Endothelial cell of umbilical vein (primary cell): ENCODE data around the gene DGKB. TPM values are rescaled to one million over a fixed set of nuclear protein-coding genes. Genes with fewer than 3 reads are reported as not detected.

Experiments used
- BruUV-seq: library from RNA; stranded (reverse); fragments of 400-500 nt; replicated peaks from 2 replicates; lab custom pipeline; 2021; lab: Mats Ljungman, UMichigan
- CTCF ChIA-PET: fragments of 300-600, 350-600 bp; sonication (Branson Sonifier 250); formaldehyde crosslinking; loops from one replicate; lab custom pipeline; 2021; ENCODE audit warnings: antibody characterized with exemption, inconsistent platforms; lab: Charles Lee
- POLR2A ChIA-PET: fragments of 300-600, 350-600 bp; sonication (Branson Sonifier 250); formaldehyde crosslinking; loops from one replicate; lab custom pipeline; 2021; ENCODE audit warnings: antibody characterized with exemption, inconsistent platforms; lab: Charles Lee
- DNase-seq: peaks from one replicate; pipeline ENCODE4 v3.0.0-alpha.2; 2011; ENCODE audit warnings: low read depth, low spot score
- FAIRE-seq: peaks from 2 replicates; lab custom pipeline; 2011; peaks lifted over from hg19 to GRCh38; lab: Jason Lieb, UNC
- H2AFZ ChIP-seq: 2 replicates; pipeline ENCODE4 v1.6.0; 2012; ENCODE audit warnings: low read depth, low read length, control low read depth, inconsistent platforms
- H3K27ac ChIP-seq: 2 replicates; pipeline ENCODE4 v1.5.1; 2011; ENCODE audit warnings: low read depth, mild to moderate bottlenecking, control low read depth, low read length, moderate library complexity; ENCODE audit not compliant: insufficient read depth
- H3K27me3 ChIP-seq, 2 experiments: 2 replicates each; pipeline versions ENCODE4 v1.6.0 to v1.6.1; 2011; ENCODE audit warnings: low read length in 2 of 2, mixed read lengths in 1 of 2; ENCODE audit not compliant: control insufficient read depth in 2 of 2, insufficient read depth in 2 of 2
- H3K36me3 ChIP-seq, 2 experiments: 2 replicates in 1 of 2; 3 replicates in 1 of 2; pipeline ENCODE4 v1.5.1; 2011; ENCODE audit warnings: low read length in 2 of 2, mild to moderate bottlenecking in 1 of 2, moderate library complexity in 1 of 2; ENCODE audit not compliant: control insufficient read depth in 2 of 2, insufficient read depth in 2 of 2; ENCODE audit errors: extremely low read depth in 1 of 2
- H3K4me1 ChIP-seq: 3 replicates; pipeline ENCODE4 v1.5.1; 2011; ENCODE audit warnings: mild to moderate bottlenecking, low read length; ENCODE audit not compliant: control insufficient read depth, insufficient read depth; ENCODE audit errors: extremely low read depth
- H3K4me2 ChIP-seq: 2 replicates; pipeline ENCODE4 v1.6.1; 2011; ENCODE audit warnings: low read length, control low read depth, mixed read lengths; ENCODE audit not compliant: insufficient read depth
- H3K4me3 ChIP-seq, 3 experiments: fragments of 200-600 bp in 1 of 3; sonication (generic), shearing (Covaris generic) in 1 of 3; replicated peaks in 1 of 3; 2 replicates each; pipeline ENCODE4 v1.5.1; 2011 to 2016; ENCODE audit warnings: control low read depth in 3 of 3, low read length in 3 of 3, mild to moderate bottlenecking in 2 of 3, inconsistent platforms in 1 of 3, low read depth in 1 of 3, moderate library complexity in 1 of 3; ENCODE audit not compliant: insufficient read depth in 1 of 3
- H3K79me2 ChIP-seq: 2 replicates; pipeline ENCODE4 v1.6.0; 2012; ENCODE audit warnings: low read length, inconsistent platforms; ENCODE audit not compliant: control insufficient read depth, insufficient read depth
- H3K9ac ChIP-seq: replicated peaks from 2 replicates; pipeline ENCODE3; 2011; ENCODE audit warnings: low read length, control low read depth; ENCODE audit not compliant: insufficient read depth; ENCODE audit errors: extremely low read depth
- H3K9me1 ChIP-seq: replicated peaks from 3 replicates; pipeline ENCODE4 v1.6.0; 2011; ENCODE audit warnings: mild to moderate bottlenecking, low read length; ENCODE audit not compliant: control insufficient read depth, insufficient read depth; ENCODE audit errors: extremely low read depth
- H3K9me3 ChIP-seq: replicated peaks from 2 replicates; pipeline ENCODE4 v1.5.1; 2012; ENCODE audit warnings: low read length, inconsistent platforms; ENCODE audit not compliant: control insufficient read depth, insufficient read depth
- H4K20me1 ChIP-seq: replicated peaks from 2 replicates; pipeline ENCODE3; 2011; ENCODE audit warnings: mild to moderate bottlenecking, low read length; ENCODE audit not compliant: control insufficient read depth, insufficient read depth; ENCODE audit errors: extremely low read depth
- CTCF ChIP-seq, 2 donors: IDR thresholded peaks; 1 replicate in 1 of 2; 2 replicates in 1 of 2; pipeline ENCODE4 v1.5.1; 2011; ENCODE audit warnings: low read length in 2 of 2, mild to moderate bottlenecking in 2 of 2, moderate library complexity in 2 of 2, control low read depth in 1 of 2, inconsistent platforms in 1 of 2, low read depth in 1 of 2; ENCODE audit not compliant: insufficient read depth in 1 of 2; ENCODE audit errors: extremely low read depth in 1 of 2
- EZH2 ChIP-seq: IDR thresholded peaks from 2 replicates; pipeline ENCODE4 v1.6.1; 2012; ENCODE audit warnings: borderline replicate concordance, low read depth, mild to moderate bottlenecking, moderate library complexity, low read length, inconsistent platforms; ENCODE audit not compliant: severe bottlenecking
- FOS ChIP-seq: IDR thresholded peaks from 2 replicates; pipeline ENCODE4 v1.6.1; 2011; ENCODE audit warnings: mild to moderate bottlenecking, low read length, moderate library complexity, borderline replicate concordance; ENCODE audit not compliant: insufficient read depth
- GATA2 ChIP-seq: IDR thresholded peaks from 2 replicates; pipeline ENCODE4 v1.7.0; 2011; ENCODE audit warnings: low read depth, mild to moderate bottlenecking, moderate library complexity, mixed read lengths, low read length; ENCODE audit not compliant: insufficient read length, insufficient read depth
- JUN ChIP-seq: IDR thresholded peaks from 2 replicates; pipeline ENCODE4 v1.6.1; 2011; ENCODE audit warnings: borderline replicate concordance, low read depth; ENCODE audit not compliant: insufficient read length, insufficient read depth
- MAX ChIP-seq: IDR thresholded peaks from 2 replicates; pipeline ENCODE4 v1.6.1; 2011; ENCODE audit not compliant: insufficient read depth, insufficient read length
- MYC ChIP-seq: IDR thresholded peaks from one replicate; pipeline ENCODE4 v1.6.1; 2011; ENCODE audit warnings: mild to moderate bottlenecking, low read depth, low read length
- POLR2A ChIP-seq: IDR thresholded peaks from 2 replicates; pipeline ENCODE4 v1.6.1; 2012; ENCODE audit warnings: low read depth, mild to moderate bottlenecking, control low read depth, low read length
- POLR2AphosphoS5 ChIP-seq: IDR thresholded peaks from 2 replicates; pipeline ENCODE4 v1.6.1; 2012; ENCODE audit warnings: low read depth, mild to moderate bottlenecking, control low read depth, low read length, moderate library complexity; ENCODE audit not compliant: insufficient read depth
- dilution Hi-C: fragments of 300-500 bp; cut with MboI; formaldehyde crosslinking; loops from one replicate; pipeline ENCODE4 v1.15.0; 2019; ENCODE audit warnings: low sequenced_read_pairs; ENCODE audit not compliant: extremely low pct_ligation_motif_present
- intact Hi-C: fragments of 100-400 bp; cut with micrococcal nuclease; formaldehyde crosslinking; loops from one replicate; pipeline ENCODE4 v1.10.0; 2022
- polyA plus RNA-seq, 4 experiments: library from polyadenylated mRNA; depleted of rRNA in 3 of 4; stranded (reverse) in 3 of 4; unstranded in 1 of 4; fragments of >200 nt; gene quantifications; 2 replicates each; pipeline versions ENCODE4 v1.2.1 to v1.2.3, GENCODE V29; 2011 to 2012; ENCODE audit warnings: missing spikeins in 1 of 4
- total RNA-seq: library from RNA; stranded (reverse); gene quantifications from 2 replicates; pipeline ENCODE4 v1.2.3, GENCODE V29; 2021

DGKB gene
- total and polyA plus RNA-seq, 2 donors (not counting 3 experiments of a cell fraction or from before 2014, with no cell fraction given): not detected

GRCh38 chr7:14626076-14626475, 276.5 kb downstream of the DGKB start:
- BruUV-seq: no TSS peak
- H3K9me1 ChIP-seq: no peaks in the 10 kb centered on the region
- intact Hi-C loops: no loop called here

More at GRCh38 chr7:14626076-14626475, 276.5 kb downstream of the DGKB start:
- no peaks in the 10 kb centered on the region for H3K9me3 ChIP-seq
- H3K79me2 ChIP-seq: no peaks in the 10 kb centered on the region
- POLR2A ChIA-PET: no interaction called here
- H3K9ac ChIP-seq: no peak overlapping the region
- no peak for TF ChIP-seq POLR2AphosphoS5
- no peak for TF ChIP-seq FOS
- no peak for TF ChIP-seq EZH2
- no peak for TF ChIP-seq MYC
- TF ChIP-seq CTCF (IDR thresholded peaks at IDR 0.05; ENCODE audit: extremely low read depth in 1 of 2, insufficient read depth in 1 of 2, low read depth in 1 of 2, low read length in 2 of 2): no peak
- TF ChIP-seq POLR2A: no peak
- TF ChIP-seq GATA2: no peak
- TF ChIP-seq MAX: no peak
- no peak for TF ChIP-seq JUN
- H3K4me2 ChIP-seq: no peak overlapping the region
- DNase-seq: no peak
- CTCF ChIA-PET: interaction anchor here (1.2 kb wide), 1 partner anchor 65 kb away, joined by 5 read pairs; no protein-coding TSS in a partner anchor
- no peak overlapping the region for H3K4me3 ChIP-seq
- H4K20me1 ChIP-seq: no peaks in the 10 kb centered on the region
- H3K27ac ChIP-seq: no peak overlapping the region
- dilution Hi-C loops: no loop called here
- no peaks in the 10 kb centered on the region for H3K27me3 ChIP-seq
- no peaks in the 10 kb centered on the region for H3K4me1 ChIP-seq
- no peak overlapping the region for H2AFZ ChIP-seq
- no peaks in the 10 kb centered on the region for H3K36me3 ChIP-seq
- no peak for FAIRE-seq
